ENCODE results near the gene SPATC1L.

DNA sequence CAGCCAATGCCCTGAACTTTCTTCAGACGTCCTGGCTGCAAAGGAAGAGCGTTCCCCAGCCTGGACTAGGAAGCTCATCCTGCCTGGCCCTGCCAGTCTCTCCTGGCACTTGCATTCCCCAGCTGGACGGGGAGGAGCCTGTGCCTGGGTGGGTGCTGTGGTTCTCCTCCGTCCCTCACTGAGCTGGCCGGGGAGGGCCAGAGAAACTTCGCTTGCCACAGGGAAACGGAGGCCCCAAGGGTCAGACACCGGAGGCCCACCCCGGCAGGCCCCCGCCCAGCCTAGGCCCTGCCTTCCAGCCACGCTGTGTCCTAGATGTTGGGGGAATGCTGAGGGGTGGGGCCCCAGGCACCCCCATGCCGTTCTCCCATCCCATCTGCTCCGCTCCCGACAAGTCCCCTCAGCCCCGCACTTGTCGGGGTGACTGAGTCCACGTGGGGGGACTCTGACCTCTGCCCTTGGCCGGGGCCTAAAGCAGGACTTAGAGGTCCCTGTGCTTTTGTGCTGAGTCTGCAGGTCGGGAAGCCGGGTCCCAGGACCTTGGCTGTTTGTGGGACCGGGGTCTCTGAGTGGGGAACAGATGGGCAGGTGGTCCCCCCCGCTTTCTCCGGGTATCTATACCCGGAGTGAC is 33.7 kb downstream of the SPATC1L start:
- TF ChIP-seq, protein P1, sequence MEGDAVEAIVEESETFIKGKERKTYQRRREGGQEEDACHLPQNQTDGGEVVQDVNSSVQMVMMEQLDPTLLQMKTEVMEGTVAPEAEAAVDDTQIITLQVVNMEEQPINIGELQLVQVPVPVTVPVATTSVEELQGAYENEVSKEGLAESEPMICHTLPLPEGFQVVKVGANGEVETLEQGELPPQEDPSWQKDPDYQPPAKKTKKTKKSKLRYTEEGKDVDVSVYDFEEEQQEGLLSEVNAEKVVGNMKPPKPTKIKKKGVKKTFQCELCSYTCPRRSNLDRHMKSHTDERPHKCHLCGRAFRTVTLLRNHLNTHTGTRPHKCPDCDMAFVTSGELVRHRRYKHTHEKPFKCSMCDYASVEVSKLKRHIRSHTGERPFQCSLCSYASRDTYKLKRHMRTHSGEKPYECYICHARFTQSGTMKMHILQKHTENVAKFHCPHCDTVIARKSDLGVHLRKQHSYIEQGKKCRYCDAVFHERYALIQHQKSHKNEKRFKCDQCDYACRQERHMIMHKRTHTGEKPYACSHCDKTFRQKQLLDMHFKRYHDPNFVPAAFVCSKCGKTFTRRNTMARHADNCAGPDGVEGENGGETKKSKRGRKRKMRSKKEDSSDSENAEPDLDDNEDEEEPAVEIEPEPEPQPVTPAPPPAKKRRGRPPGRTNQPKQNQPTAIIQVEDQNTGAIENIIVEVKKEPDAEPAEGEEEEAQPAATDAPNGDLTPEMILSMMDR (conservative IDR thresholded peaks at IDR 0.05): no peak
- no peak for TF ChIP-seq ZFX (IDR thresholded peaks at IDR 0.05)

Data from C4-2B (cell line).